DMS53 treated with DMSO at 0.1 percent for 48 hours (cell line): Measurements from ENCODE around the gene SLC25A48.

Experiments
- DNase-seq: peaks from one replicate; lab custom pipeline; 2025; ENCODE audit not compliant: unreplicated experiment; lab: John Stamatoyannopoulos, UW

SLC25A48 gene

DNA sequence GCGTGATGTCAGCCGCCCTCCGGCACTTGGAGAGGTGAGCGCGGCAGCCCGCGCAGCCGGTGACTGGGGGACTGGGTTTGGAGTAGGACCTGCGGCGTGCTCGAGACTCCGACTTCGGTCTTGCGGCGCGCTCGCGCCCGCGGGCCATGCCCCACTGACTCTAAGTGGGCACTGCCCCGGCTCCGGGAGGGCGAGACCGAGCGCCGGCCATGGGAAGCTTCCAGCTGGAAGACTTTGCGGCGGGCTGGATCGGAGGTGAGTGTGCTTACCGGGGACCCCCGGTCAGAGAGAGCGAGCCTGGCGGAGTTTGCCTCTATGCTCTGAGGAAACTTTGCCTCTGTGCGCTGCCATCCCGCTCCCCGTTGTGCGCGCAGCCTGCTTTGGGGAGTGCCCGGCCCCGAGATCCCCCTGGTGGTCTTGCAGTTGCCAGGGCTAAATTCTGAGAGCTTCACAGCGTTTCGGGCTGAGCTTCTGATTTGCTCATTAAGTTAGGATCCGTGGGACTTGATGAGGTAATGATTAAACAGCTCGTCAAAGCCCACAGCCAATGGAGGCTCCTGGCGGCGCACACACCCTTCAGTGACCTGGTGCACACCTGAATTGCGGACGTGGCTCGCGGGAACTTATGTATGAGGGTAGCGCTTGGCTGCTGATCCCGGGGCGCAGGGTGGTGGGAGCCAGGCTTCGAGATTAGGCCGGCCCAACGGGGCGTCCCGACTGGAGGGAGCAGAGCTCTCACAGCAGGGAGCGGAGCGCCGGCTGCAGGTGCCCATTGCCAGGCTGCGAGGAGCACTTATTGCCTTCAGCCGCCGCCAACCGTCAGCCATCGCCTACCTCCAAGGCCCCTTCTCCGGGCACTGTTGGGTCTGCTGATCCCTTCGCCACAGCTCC is at the start of gene SLC25A48:
Gene SLC25A48, plus strand, starts transcription at position 25 of the 891 bp plus-strand sequence. Its CDS starts 185 bp downstream, at position 210.
- peak; percentile 67 for DNase-seq

DNA sequence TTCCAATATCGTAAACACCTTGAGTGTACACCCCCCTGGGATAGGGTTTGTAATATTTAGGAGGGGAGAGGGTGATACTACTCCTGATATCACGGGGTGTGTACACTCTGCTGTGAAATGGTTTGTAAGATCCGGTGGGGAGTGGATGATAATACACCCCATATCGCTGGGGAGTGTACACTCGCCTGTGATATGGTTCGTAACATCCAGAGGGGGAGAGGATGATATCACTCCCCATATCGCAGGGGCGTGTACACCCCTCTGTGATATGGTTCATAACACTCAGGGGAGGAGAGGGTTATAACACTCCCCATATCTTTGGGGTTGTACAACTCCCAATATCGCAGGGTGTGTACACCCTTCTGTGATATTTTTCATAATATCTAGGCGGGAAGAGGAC is 33.8 kb upstream of the SLC25A48 start:
- no peak for DNase-seq

- no peak for DNase-seq
These were observed 24.1 kb upstream of the SLC25A48 start for GRCh38 chr5:135810188-135810943.

- no peak for DNase-seq
These were observed 23.5 kb upstream of the SLC25A48 start for GRCh38 chr5:135811007-135811406.

- DNase-seq = no peak
These were observed 20.7 kb upstream of the SLC25A48 start for GRCh38 chr5:135813758-135814157.

DNA sequence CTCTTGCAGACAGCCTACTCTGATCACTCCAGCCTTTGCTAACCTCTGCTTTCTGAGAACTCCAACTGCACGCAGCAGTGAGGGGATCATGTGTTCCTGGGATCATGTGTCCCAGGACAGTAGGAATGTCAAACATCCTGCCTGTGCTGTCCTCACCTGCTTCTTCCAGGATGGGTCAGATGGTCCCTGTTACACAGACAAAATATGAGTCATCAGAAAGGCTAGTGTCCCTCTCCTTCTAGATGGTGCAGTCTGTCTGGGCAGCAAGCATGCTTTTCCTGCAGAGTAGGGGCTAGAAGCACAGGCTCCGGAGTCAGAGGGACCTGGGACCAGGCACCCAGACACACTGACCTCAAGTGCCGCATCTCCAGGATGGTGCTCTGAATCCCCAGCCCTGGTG is 20.1 kb upstream of the SLC25A48 start:
- peak; percentile 70 for DNase-seq

- no peak for DNase-seq
These were observed 19.7 kb upstream of the SLC25A48 start for GRCh38 chr5:135814812-135815211.

- DNase-seq = peak; percentile 97
These were observed 13.2 kb upstream of the SLC25A48 start for GRCh38 chr5:135821061-135821801.

DNA sequence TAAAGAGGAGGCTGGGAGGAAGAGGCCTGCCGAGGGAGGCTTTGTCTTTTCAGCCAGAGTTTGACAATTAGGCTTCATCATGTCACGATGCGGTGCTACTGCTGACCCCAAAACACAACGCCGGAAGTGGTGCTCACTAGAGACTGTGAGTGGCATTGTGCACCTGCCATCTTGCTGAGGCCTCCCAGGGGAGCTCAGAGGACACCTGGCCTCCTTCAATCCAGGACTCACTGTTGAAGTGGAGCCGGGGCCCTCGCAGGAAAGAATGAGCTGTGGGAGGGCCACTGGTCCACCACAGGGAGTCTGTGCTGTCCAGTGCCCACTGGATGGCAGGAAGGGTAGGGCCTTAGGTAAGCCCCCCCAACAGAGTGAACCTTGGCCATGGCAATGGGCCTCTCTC is 12.7 kb upstream of the SLC25A48 start:
- no peak for DNase-seq

DNA sequence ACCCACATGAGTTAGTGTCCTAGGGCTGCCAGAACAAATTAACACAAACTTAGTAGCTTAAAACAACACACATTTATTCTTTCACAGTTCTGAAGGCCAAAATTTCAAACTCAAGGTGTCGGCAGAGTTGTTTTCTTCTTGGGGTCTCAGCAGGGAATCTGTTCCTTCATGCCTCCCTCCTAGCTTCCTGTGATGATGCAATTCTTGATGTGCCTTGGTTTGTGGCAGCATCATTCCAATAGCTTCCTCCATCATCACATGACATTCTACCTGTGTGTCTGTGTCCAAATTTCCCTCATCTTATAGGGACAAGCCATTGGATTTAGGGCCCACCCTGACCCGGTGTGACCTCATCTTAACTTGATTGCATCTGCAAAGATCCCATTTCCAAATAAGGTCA is 12.2 kb upstream of the SLC25A48 start:
- no peak for DNase-seq

DNA sequence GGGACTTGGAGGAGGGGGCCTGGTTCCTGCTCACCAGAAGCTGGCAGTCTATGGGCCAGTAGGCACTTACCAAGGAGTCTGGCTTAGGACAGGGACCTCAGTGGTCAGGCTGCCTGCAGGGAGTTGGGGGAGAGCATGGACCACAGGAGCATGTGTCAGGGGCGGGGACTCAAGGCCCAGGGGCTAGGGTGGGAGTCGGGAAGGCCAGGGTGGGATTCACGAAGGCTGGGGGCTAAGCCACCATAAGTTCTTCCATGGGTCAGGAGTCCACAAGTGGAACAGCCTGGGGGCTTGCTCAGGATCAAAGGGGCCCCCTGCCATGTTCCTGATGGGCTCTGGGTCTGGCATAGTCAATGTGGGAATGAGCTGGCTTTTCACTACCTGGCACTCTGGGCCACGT is 11.5 kb upstream of the SLC25A48 start:
- no peak for DNase-seq

- DNase-seq = no peak
These were observed 10.6 kb upstream of the SLC25A48 start for GRCh38 chr5:135823881-135824280.

- no peak for DNase-seq
These were observed 9.9 kb upstream of the SLC25A48 start for GRCh38 chr5:135824541-135825041.

GRCh38 chr5:135825373-135826220 is 8.9 kb upstream of the SLC25A48 start:
- DNase-seq = no peak

DNA sequence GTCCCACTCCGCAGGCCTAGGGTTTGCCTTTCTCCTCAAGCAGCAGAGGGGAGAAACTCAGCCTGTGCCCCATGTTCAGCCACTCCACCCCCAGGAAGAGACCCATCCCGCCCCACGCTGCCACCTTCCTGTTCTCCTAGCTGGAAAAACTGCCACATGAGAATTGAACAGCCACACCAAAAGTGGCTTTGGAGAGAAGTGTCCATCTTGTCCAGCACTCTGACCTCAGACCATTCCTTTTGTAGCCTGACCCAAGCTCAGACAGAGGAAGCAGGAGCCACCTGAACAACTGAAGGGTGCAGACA is 8.3 kb upstream of the SLC25A48 start:
- DNase-seq = no peak

DNA sequence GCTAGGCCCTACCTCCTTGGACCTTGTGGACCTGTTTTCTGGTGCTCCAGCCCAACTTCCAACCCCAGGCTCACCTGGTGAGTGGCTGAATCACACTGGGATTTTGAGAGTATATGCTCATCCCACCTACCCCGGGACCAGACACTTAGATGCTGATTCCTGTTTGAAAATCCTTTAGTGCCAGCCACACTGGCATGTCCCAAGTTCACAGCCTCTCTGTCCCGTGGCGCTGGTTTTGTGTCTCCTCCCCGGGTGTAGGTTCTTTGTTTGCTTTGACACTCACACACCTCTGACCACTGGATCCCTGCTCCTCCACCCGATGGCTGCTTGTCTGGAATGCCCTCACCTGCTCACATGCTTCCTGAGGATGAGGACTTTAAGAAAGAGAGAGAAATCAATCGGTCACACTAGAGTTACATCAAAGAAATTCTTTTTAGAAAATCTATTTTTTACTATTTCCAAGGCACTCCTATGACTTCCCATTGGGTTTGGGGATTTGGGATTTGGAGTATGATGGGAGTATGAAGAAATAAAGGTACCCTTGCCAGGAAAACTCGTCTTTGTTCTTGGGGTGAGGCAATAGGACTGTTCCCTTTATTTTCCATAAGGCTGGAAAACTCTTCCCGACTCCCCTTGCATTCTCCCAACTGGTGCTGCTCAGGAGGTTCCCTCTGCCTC is 7.3 kb upstream of the SLC25A48 start:
- peak; percentile 21 for DNase-seq

DNA sequence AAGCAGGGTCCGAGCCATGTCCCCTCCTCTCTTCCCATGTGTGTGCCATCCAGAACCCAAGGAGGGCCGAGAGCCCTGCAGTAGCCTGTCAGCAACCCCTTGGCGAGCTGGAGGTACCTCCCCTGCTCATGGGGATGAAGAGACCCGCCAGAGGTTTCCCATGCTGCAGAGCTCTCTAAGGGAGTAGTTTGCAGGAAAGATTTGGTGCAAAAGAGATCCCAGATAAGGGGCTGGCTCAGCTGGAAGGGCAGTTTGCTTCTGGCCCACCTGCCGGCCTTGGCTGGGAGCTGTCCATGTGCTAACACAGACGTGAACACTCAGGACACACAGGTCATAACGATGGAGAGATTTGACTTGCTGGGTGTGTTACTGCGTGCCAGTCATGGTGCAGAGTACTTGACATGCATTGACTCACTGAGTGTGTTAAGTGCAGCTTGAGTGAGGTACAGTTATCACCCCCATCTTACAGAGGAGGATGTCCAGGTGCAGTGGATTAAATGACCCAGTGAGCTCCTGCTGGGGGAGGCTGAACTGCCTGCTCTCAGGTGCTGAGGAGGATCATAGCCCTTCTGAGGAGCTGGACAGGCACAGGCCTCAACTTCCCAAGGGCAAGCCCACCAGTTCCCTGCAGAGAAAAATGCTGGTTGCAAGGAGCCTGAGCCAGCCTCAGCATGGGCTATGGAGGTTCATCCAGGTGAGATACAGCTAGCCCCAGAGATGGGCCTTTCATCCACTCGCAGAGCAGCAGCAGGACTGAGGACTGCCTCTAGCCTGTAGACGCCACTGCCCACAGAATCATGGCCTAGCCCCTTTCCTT is 6.3 kb upstream of the SLC25A48 start:
- peak; percentile 86 for DNase-seq

GRCh38 chr5:135828782-135829127 is 5.7 kb upstream of the SLC25A48 start:
- DNase-seq = no peak

DNA sequence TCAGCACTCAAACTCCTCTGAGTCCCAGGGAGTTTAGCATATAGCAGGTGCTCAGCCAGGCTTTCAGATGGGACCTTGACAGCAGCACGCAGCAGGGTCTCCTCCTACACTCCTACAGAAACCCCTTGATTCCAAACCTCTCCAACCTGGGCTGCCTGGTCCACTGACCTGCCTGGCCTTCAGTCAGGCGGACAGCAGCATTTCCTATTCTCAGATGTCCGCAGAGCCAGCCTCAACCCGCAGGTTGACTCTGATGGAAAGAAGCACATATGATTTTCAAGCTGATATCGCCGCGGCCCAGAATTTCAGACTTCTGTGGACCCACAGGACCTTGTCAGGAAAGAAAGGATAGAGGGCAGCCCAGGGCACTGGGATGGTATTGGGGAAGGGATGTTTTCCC is 5.3 kb upstream of the SLC25A48 start:
- no peak for DNase-seq
